Hepatocyte (in vitro differentiated cells): ENCODE data around the gene PPM1B. TPM values are rescaled to one million over a fixed set of nuclear protein-coding genes. Genes with fewer than 3 reads are reported as not detected.

Source experiments
- DNase-seq: peaks from one replicate; pipeline ENCODE4 v3.0.0-alpha.2; 2016; ENCODE audit warnings: low spot score
- H2AFZ ChIP-seq: fragments of 200-600 bp; sonication (generic); 2 replicates; pipeline ENCODE4 v1.6.0; 2016; ENCODE audit warnings: antibody characterized with exemption, mild to moderate bottlenecking
- H3K27ac ChIP-seq: fragments of 200-600 bp; sonication (generic); 2 replicates; pipeline ENCODE4 v1.5.1; 2016; ENCODE audit warnings: mild to moderate bottlenecking
- H3K27me3 ChIP-seq: fragments of 200-600 bp; sonication (generic); 2 replicates; pipeline ENCODE4 v1.6.1; 2016
- H3K36me3 ChIP-seq: fragments of 200-600 bp; sonication (generic); replicated peaks from 2 replicates; pipeline ENCODE4 v1.5.1; 2016; ENCODE audit warnings: low read depth; ENCODE audit not compliant: insufficient read depth
- H3K4me1 ChIP-seq: fragments of 200-600 bp; sonication (generic); 2 replicates; pipeline ENCODE4 v1.5.1; 2016; ENCODE audit warnings: mild to moderate bottlenecking, moderate library complexity; ENCODE audit not compliant: insufficient read depth
- H3K4me2 ChIP-seq: fragments of 200-600 bp; sonication (generic); 2 replicates; pipeline ENCODE4 v1.6.0; 2016
- H3K4me3 ChIP-seq: fragments of 200-600 bp; sonication (generic); 2 replicates; pipeline ENCODE4 v1.5.1; 2016; ENCODE audit warnings: mild to moderate bottlenecking
- H3K79me2 ChIP-seq: fragments of 200-600 bp; sonication (generic); 2 replicates; pipeline ENCODE4 v1.6.0; 2017; ENCODE audit warnings: mild to moderate bottlenecking
- H3K9me2 ChIP-seq: fragments of 200-600 bp; sonication (generic); replicated peaks from 2 replicates; pipeline ENCODE4 v1.6.0; 2017; ENCODE audit warnings: mild to moderate bottlenecking; ENCODE audit not compliant: insufficient read depth
- H3K9me3 ChIP-seq: fragments of 200-600 bp; sonication (generic); 2 replicates; pipeline ENCODE4 v1.5.1; 2016; ENCODE audit warnings: low read depth, mild to moderate bottlenecking
- H4K20me1 ChIP-seq: fragments of 200-600 bp; sonication (generic); 2 replicates; pipeline ENCODE4 v1.6.0; 2016; ENCODE audit warnings: mild to moderate bottlenecking; ENCODE audit not compliant: insufficient read depth, poor library complexity, severe bottlenecking
- EZH2 ChIP-seq: fragments of 200-600 bp; sonication (generic); IDR thresholded peaks from 2 replicates; pipeline ENCODE4 v1.6.1; 2016; ENCODE audit warnings: antibody characterized with exemption, mild to moderate bottlenecking, borderline replicate concordance
- EZH2phosphoT487 ChIP-seq: fragments of 200-600 bp; sonication (generic); IDR thresholded peaks from one replicate; pipeline ENCODE4 v1.6.1; 2018; ENCODE audit warnings: antibody characterized with exemption, mild to moderate bottlenecking, low read depth, moderate library complexity; ENCODE audit not compliant: unreplicated experiment, severe bottlenecking
- WGBS: methylation state at CpG from one replicate; pipeline ENCODE4 v1.1.6; 2016; ENCODE audit warnings: low lambda C conversion rate; ENCODE audit errors: missing lambda C conversion rate; 5-methylcytosine and 5-hydroxymethylcytosine counted together
- polyA plus RNA-seq: library from polyadenylated mRNA; unstranded; fragments of >200 nt; fragmentation: Nextera tagmentation; extraction: Ambion mirVana; gene quantifications from 2 replicates; pipeline ENCODE4 v1.2.1, GENCODE V29; 2016
- total RNA-seq: library from RNA; depleted of rRNA; stranded (reverse); fragments of >200 nt; gene quantifications from 2 replicates; pipeline ENCODE4 v1.2.3, GENCODE V29; 2014
- TF ChIP-seq, protein P1 (sequence below): fragments of 200-600 bp; sonication (generic); IDR thresholded peaks from 2 replicates; pipeline ENCODE4 v1.5.1; 2016; ENCODE audit warnings: antibody characterized with exemption, mild to moderate bottlenecking; ENCODE audit not compliant: poor library complexity

The PPM1B gene
- total and polyA plus RNA-seq, 2 experiments from 2014 or later, result 39.1 to 49.1 TPM

DNA sequence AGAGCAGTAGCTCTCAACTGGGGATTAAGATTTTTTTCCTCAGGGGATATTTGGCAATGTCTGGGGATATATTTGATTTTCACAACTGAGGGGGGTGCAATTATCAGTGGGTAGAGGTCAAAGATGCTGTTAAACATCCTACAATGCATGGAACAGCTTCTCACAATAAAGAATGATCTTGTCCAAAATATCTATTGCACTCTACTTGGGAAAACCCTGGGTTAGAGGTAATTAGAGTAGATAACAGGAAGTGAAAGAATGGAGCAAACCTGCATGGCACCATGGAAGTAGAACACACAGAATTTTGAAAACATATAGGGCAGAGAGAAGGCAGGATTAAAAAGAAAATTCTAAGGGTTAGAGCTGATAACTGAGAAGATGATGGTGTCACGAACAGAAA is 26.4 kb upstream of the PPM1B start:
- Histone ChIP-seq H2AFZ (no peak overlapping the region), H3K9me2 (no peaks in the 10 kb centered on the region), H3K9me3 (no peaks in the 10 kb centered on the region), H3K27ac (no peak overlapping the region), H3K4me1 (no peaks in the 10 kb centered on the region), H3K27me3 (no peaks in the 10 kb centered on the region), H3K4me3 (no peak overlapping the region), H4K20me1 (no peaks in the 10 kb centered on the region), H3K79me2 (no peaks in the 10 kb centered on the region), H3K4me2 (no peak overlapping the region), H3K36me3 (no peaks in the 10 kb centered on the region)
- TF ChIP-seq EZH2 (no peak), EZH2phosphoT487 (no peak)
- TF ChIP-seq, protein P1, sequence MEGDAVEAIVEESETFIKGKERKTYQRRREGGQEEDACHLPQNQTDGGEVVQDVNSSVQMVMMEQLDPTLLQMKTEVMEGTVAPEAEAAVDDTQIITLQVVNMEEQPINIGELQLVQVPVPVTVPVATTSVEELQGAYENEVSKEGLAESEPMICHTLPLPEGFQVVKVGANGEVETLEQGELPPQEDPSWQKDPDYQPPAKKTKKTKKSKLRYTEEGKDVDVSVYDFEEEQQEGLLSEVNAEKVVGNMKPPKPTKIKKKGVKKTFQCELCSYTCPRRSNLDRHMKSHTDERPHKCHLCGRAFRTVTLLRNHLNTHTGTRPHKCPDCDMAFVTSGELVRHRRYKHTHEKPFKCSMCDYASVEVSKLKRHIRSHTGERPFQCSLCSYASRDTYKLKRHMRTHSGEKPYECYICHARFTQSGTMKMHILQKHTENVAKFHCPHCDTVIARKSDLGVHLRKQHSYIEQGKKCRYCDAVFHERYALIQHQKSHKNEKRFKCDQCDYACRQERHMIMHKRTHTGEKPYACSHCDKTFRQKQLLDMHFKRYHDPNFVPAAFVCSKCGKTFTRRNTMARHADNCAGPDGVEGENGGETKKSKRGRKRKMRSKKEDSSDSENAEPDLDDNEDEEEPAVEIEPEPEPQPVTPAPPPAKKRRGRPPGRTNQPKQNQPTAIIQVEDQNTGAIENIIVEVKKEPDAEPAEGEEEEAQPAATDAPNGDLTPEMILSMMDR, result no peak
- DNase-seq, result no peak
- 95% methylated on average over 1 of the region's 1 CpG for WGBS

DNA sequence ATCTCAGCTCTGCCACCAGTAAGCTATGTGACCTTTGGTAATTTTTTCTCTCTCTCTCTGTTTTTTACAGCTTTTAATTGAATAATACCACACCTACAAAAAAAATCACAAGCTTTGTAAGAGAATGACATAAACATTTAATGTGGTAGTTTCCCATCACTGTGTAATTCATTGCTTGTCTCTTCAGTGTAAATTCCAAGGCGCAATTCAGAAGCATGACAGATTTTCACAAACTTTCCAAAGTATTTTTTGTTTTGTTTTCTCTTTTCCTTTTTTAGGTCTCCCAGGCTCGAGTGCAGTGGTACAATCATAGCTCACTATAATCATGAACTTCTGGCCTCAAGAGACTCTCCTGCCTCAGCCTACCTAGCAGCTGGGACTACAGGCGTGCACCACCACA is 25.0 kb upstream of the PPM1B start:
- H2AFZ ChIP-seq, result no peak overlapping the region
- H3K36me3 ChIP-seq, result no peaks in the 10 kb centered on the region
- H3K79me2 ChIP-seq, result no peaks in the 10 kb centered on the region
- no peak overlapping the region for H3K27ac ChIP-seq
- no peaks in the 10 kb centered on the region for H3K27me3 ChIP-seq
- H3K4me3 ChIP-seq, result no peak overlapping the region
- H3K4me1 ChIP-seq, result no peaks in the 10 kb centered on the region
- 90% methylated on average over 3 of the region's 3 CpGs for WGBS
- H3K4me2 ChIP-seq, result no peak overlapping the region
- no peaks in the 10 kb centered on the region for H3K9me2 ChIP-seq
- DNase-seq, result no peak
- no peaks in the 10 kb centered on the region for H3K9me3 ChIP-seq
- TF ChIP-seq EZH2phosphoT487, result no peak
- TF ChIP-seq EZH2, result no peak
- TF ChIP-seq, protein P1, result no peak
- H4K20me1 ChIP-seq, result no peaks in the 10 kb centered on the region

DNA sequence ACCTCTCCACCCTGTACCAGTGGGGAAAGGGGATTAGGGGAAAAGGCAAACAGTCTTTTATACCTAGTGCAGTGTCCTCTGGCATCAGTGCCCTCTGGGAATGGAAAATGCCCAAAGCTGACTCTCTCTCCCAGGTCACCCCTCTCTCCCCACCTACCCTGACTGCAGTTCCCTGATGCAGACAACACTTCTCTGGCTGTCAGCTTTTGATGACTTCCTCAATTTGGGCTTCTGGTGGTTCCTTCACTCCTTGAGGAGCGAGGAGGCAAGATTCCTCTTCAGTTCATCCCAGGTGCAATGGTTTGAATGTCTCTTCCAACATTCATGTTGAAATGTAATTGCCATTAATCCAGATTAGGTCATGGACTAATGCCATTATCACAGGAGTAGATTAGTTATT is 19.7 kb upstream of the PPM1B start:
- Histone ChIP-seq H3K36me3 (no peaks in the 10 kb centered on the region), H3K27me3 (no peaks in the 10 kb centered on the region), H3K4me2 (no peak overlapping the region), H3K4me1 (no peaks in the 10 kb centered on the region), H3K79me2 (no peaks in the 10 kb centered on the region), H4K20me1 (no peaks in the 10 kb centered on the region), H3K9me3 (no peaks in the 10 kb centered on the region), H2AFZ (no peak overlapping the region), H3K9me2 (no peaks in the 10 kb centered on the region), H3K4me3 (no peak overlapping the region), H3K27ac (no peak overlapping the region)
- DNase-seq, result no peak
- 100% methylated on average over 1 of the region's 1 CpG for WGBS
- TF ChIP-seq EZH2, result no peak
- TF ChIP-seq, protein P1, result no peak

DNA sequence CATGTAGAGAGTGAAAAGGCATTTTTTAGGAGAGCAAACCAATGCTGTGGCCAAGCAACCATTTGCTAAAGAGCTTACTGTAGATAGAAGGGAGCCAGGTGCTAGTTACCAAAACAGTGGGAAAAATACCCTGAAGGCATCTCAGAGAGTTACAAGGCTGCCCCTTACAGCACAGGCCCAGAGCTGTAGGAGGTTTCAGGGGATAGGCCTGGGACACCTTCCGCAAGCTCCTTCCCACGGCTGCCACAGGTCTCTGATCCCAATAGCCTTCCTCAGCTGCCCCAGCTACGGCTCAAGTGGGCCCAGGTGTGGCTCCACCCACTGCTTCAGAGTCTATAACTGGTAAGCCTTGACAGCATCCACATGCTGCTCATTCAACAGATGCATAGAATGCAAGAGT is 18.2 kb upstream of the PPM1B start:
- H4K20me1 ChIP-seq, result no peaks in the 10 kb centered on the region
- no peak overlapping the region for H3K4me2 ChIP-seq
- H3K36me3 ChIP-seq, result no peaks in the 10 kb centered on the region
- DNase-seq, result no peak
- no peaks in the 10 kb centered on the region for H3K27me3 ChIP-seq
- no peaks in the 10 kb centered on the region for H3K9me2 ChIP-seq
- TF ChIP-seq EZH2phosphoT487, result no peak
- TF ChIP-seq, protein P1, result no peak
- TF ChIP-seq EZH2, result no peak
- H3K4me3 ChIP-seq, result no peak overlapping the region
- 70% methylated on average over 3 of the region's 3 CpGs for WGBS
- no peaks in the 10 kb centered on the region for H3K4me1 ChIP-seq
- no peak overlapping the region for H3K27ac ChIP-seq
- H3K79me2 ChIP-seq, result no peaks in the 10 kb centered on the region
- no peaks in the 10 kb centered on the region for H3K9me3 ChIP-seq
- H2AFZ ChIP-seq, result no peak overlapping the region
